Limb (tissue), 2 donors: ENCODE measurements around the gene LIN28B.
A peak's percentile ranks its signal among the peaks of the same experiment; 100 is the strongest.
"Not testable (repeated sequence)": the region's sequence is repeated elsewhere in the genome, so short reads cannot be mapped to it uniquely, and the experiment has no call there.

Experiments used
- DNase-seq, 2 donors: peaks; one replicate each; pipeline ENCODE4 v3.0.0-alpha.2; 2016; ENCODE audit errors: extremely low spot score in 2 of 2

LIN28B gene

DNA sequence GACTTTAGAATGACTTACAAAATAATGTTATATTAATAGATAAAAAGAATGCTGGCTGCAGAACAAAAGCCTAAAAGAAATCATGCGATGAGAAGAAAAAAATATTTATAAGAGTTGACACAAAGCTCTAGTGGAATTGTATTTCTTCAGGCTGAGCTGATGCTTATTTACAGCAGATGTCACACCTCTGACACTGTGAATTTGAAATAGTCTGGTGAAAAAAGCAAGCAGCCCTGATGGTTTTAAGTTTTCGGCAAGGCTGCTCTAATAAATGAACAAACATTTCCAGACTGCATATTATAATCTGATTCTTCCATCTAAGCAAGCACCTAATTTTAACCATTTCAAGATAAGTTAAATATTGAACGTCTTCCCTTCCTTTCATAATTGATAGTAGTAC lies 109.9 kb downstream of the LIN28B start:
- DNase-seq = no peak

DNA sequence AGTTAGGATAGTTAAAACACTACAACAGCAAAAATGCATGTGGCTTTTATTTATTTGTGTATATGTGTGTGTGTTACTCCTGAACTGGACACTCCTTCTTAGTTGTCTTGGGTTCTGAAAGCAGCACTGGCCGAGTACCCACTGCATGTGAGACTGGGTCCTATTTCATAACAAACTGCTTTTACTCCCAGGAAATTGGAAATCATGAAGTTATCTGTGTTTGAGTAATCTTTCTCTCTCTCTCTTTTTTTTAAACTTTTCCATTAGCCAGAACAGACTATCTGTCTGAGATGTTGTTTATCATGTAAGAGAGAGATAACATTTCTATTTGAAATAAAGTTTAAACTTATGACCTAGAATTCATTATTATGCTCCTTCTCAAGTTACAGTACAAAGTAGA lies 110.4 kb downstream of the LIN28B start:
- DNase-seq = no peak

DNA sequence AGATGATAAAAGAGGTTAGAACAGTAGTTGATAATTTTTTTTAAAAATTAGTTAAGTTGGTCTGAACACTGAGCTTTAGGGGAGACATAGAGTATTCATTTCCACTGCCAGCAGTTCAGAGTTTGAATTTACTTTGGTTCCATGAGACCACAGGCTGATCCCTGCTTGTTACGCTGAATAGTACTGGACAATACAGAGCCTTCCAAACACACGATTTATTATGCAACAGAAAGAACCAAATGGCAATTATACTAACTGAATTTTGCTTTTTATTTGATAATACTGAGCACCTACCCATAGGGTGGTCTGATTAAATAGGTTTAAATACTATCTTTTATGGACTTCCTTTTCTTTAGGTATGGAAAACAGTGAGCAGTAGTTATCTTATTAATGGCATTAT lies 111.5 kb downstream of the LIN28B start:
- no peak for DNase-seq

DNA sequence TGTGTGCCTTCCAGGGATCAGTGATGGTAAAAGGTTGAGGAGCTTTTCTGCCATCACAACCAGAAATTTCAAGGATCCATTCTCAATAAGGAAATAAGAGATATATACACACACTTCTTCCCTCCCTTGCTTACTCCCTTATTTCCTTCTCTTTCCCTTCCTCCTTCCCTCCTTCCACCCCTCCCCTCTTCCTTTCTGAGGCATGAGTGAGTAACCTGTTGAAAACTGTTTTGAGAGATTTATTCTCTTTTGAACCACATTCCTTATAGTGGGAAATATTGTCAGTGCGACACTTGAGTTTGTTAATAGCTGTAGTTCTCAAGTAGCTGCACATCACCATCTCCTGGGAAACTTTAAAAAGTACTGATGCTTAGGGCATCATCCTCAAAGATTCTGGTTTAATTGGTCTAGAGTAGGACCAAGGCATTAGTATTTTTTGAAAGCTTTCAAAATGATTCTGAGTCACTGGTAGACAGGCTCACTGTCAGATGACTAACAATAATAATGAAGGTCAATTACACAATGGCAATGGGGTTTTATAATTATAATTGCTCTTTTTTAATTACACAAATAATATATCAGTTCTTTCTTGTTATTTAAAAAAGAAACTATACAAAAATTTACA lies 113.0 kb downstream of the LIN28B start:
- DNase-seq = no peak

DNA sequence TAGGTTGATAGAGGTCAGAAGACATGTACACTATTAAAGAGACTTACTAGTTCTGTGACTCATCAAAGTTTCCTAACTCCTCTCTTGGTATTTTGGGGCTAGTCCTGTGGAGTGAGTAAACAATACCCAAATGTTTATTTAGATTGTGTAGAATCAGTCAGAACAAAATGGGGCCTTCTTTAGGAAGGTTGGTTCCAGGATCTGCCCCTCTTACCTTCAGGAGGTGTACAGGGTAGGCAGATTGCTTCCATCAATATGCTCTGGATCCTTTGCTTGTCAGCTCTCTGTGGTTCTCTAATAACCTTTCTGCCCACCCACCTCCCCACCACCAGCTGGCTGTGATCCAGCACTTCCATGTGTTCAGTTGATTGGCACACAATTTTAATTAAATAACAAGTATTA lies 115.9 kb downstream of the LIN28B start:
- DNase-seq = no peak

DNA sequence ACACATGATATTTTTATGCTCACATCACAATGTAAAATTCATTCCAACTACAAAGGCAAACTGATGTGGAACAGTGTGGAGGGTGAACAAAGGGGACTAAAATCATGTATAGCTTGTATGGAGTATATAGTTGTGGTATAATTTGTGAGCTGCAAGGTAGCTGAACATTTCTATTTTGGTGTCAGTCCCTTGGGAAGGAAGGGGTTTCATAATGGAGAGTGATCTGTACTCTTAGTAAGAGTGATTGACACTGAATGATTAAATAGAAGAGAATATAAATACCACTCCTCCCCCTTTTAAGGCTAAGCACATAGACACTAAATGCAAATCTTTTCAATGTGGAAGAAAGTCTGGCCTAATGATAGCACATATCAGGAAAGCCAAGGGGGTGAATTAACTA lies 118.3 kb downstream of the LIN28B start:
- no peak for DNase-seq

DNA sequence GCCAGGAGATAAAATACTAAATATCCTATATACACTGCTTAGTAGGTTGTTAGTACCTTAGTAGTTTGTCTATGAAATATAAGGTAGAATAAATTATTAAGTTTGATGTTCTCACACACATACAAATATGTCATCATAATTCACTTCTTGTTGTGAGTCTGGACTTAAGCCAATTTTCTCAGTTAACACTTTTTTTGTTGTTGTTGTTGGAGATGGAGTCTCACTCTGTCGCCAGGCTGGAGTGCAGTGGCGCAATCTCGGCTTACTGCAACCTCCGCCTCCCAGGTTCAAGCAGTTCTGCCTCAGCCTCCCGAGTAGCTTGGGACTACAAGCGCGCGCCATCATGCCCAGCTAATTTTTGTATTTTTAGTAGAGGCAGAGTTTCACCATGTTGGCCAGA lies 119.5 kb downstream of the LIN28B start:
- not testable (repeated sequence) for DNase-seq

DNA sequence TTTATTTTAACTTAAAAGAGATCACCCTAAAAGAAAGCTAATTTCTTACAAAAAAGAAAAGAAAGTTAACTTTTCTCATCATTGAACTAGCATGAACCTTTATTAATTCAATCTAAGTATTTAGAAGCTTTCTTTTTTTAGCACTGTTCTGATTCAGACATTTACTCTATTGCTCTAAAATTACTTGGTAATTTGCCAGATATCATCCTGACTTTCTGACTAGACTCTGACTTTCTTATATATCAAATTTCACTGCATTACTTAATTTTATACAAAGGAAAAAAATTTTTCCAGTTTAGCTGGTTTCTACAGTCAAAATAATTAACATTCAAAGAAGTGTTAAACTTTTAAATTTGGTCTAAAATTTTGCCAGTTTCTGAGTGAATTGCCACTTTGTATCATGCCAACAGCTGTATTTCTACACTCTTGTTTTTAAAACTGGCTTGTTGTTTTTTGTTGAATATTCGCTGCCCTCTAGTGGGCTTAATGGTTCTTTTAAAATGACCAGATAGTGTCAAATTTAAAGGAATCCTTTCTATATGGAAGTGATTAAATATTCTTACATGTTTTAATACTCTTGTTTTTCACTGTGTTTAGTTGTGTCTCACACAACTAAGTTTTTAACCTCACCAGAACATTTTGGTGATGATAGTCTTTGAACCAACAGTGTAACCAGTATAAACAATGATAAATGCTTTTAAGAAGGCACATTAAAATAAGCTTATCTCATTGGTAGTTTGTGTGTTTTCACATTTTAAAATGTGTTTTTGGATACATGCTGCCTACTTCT lies 120.9 kb downstream of the LIN28B start:
- peak in 1 of 2 donors; percentile 74 for DNase-seq

DNA sequence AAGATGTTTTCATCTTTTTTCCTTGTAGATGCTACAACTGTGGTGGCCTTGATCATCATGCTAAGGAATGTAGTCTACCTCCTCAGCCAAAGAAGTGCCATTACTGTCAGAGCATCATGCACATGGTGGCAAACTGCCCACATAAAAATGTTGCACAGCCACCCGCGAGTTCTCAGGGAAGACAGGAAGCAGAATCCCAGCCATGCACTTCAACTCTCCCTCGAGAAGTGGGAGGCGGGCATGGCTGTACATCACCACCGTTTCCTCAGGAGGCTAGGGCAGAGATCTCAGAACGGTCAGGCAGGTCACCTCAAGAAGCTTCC lies 121.4 kb downstream of the LIN28B start:
- DNase-seq = no peak

DNA sequence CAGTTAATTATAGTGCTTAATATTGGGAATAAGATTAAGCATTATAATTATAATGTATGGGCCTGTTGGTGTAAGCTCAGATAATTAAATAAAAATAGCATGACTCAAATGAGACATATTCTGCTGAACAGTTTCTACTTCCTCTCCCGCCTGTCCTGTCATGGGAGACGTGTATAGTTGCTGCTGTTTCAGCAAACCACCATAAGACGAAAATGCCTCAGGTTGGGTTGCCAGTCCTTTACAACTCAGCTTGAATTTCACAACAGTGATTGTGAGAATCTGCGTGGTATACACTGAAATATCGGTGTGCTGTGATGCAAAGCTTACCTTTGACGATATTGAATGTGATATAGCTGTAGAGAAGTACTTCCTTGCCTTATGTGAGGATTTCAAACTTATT lies 123.4 kb downstream of the LIN28B start:
- no peak for DNase-seq

DNA sequence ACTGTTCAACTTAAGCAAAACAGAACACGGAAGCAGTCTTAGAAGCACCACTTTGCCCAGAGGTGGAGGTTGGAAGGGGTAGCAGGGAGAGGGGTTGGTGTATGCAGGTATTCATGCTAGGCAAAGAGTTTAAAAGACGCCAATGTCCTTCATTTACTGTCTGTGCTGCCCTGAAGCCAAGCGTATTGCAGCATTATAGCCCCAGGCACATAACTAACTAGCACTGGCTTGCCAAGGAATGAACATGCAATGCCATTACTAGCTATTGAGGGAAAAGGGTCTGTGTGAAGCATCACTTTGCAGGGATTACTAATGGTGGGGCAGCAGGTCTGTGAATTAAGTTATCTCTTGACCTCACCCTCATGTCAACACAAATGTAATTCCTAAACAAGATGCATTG lies 124.8 kb downstream of the LIN28B start:
- not testable (repeated sequence) for DNase-seq

DNA sequence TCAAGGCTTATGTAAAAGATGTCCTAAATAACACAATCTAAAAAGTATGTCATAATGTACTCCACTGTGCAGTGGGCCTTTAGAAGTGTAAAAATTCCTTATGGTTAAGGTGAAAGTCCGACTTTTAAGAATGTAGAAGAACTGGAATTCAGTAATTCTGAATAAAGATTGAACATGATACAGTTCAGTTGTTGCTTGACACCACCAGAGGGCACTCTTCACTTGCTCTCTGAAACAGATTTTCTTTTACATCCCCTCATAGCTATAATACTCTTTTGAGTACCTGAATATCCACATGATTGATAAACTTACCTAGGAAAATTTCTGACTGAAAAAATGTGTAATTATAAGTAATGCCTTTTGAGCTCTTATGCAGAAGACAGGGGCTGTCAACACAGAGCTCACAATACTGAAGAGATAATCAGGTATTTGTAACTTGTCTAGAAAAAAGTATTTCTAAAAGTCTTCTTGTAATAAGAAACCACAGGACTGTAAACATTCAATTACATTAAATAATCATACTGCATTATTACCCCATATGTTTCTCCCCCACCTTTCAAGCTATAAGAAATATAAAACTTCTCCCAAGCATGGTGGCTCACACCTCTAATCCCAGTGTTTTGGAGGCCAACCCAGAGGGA lies 130.8 kb downstream of the LIN28B start:
- peak in 1 of 2 donors; percentile 87 for DNase-seq

DNA sequence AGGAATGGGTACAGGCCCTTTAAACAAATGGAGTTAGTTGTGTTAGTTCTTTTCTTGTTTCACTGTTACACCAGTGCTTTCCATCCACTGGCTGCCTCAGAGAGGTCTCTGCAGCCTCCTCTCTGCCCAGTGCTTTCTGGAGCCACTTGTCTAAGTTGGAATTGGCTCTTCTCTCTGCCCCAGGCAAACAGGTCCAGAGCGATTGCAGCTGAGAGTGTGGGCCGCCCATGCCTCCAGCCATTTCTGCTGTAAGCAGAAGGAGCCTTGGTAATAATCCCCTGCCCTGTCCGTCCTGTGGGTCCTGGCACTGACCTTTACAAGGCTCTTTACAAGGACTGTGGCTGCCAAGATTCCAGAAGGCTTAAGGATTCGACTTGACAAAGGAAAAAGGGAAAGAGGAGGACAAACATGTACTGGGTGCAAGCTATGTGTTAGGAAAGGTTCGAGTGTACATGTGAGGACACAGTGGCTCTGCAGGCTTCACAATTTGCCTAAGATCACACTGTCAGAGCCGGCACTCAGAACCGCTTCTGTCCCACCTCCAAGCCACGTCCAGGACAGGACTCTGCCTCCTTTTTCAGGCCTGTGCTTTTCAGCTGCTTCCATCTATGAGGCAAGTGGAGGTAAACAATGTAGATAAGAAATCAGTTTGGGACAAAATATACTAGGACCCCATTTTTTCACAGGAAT lies 134.4 kb downstream of the LIN28B start:
- DNase-seq = no peak

DNA sequence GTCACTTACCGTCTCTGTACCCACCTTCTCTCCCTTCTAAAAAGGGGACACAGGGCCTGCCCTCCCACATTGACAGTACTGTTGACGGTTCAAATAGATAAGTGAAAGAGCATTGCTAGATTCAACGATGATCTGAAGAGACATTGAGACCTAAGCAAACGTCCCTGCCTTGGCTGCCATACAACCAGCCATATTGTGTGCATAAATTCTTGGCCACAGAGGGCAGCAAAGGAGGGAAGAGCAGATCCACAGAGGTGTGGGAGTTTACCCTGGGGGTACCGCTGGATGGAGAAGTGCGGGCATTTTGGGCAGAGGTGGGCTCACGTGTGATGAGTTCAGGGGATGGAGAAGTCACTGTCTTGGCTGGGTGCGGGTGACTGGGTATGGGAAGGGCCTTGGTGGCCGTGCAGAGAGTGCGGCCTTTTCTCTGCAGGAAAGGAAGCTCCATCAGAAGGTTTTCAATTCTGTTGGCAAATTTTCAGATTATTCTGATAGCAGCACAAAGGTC lies 137.3 kb downstream of the LIN28B start:
- no peak for DNase-seq

DNA sequence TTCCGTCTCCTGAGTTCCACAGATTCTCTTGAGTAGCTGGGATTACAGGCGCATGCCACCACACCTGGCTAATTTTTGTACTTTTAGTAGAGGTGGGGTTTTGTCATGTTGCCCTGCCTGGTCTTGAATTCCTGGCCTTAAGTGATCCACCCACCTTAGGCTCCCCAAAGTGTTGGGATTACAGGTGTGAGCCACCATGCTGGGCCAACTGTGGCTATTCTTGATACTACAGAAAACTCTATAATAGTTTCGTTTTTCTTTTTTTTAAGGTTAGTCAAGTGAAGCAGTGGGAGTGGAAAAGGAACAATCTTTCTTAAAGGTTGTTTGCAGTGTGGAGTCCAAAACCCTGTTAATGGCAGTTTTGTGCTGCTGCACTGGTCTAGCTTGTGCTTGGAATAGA lies 138.2 kb downstream of the LIN28B start:
- DNase-seq = no peak

DNA sequence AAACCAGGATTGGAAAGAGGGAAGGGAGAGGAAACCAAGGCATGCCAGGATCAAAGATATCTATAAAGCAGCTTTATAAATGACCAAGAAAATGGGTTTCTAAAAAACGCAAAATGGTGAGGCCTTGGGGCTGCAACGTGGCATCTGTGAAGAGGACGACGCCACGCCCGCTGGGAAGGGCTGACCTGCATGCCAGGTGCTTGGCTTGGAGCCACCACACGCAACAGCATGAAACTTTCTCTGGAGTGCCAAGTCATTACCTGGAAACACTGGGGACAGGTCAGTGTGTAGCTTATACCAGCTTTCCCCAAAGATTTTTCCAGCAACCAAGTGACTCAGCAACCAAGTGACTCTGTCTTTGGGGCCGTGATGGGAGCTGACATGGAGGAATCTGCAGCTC lies 140.4 kb downstream of the LIN28B start:
- no peak for DNase-seq

DNA sequence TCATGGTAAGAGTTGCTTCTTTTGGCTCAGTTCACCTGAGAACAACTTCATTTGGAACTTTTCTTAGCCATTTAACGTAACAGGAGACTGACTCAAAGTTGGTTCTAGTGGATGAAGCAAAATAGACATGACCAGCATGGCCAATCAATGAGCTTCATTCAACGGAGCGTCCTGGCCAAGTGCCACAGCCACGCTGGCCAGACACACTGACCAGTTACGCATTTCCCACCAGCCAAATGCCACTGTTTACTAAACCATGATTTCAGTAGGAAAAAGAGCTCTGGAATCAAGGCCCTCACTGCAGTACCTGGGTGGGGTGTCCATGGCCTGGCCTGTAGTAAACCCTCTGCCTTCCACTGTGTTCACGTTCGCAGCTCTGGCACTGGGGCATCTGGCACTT lies 142.5 kb downstream of the LIN28B start:
- DNase-seq = no peak

DNA sequence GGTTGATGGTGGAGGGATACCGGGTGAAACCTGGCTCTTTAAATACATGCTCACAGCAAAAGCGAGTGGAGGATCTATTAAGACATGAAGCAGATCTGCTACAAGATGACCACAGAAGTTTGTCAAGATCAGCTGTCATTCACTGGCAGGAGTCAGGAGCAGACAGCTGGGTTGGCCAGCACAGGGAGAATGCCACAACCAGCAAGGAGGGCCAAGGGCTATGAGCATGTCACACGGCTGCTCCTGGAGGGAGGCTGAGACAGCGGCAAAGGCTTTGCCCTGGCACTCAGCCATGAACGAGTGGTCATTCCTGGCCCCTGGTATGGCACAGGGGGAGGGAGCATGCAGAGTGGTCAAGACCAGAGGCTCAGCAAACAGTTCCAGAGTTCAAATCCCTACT lies 145.3 kb downstream of the LIN28B start:
- no peak for DNase-seq

DNA sequence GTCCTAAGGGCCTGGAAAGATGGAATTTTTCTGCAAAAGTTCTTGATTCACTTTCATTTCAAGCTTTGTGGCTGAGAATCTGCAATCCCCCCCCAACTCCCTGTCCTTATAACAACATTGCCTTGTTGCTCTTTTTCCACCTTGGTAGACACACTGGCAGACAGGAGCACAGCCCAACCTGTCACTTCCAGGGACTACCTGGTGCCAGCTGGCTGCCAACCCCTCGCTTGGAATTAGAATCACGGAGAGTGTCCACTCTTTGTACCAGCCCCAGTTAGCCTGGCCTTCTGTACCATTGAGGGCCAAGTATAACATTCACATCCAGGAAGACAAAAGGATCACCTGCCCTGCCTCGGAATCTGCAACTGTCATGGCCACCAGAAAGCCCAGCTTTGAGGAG lies 148.2 kb downstream of the LIN28B start:
- no peak for DNase-seq

DNA sequence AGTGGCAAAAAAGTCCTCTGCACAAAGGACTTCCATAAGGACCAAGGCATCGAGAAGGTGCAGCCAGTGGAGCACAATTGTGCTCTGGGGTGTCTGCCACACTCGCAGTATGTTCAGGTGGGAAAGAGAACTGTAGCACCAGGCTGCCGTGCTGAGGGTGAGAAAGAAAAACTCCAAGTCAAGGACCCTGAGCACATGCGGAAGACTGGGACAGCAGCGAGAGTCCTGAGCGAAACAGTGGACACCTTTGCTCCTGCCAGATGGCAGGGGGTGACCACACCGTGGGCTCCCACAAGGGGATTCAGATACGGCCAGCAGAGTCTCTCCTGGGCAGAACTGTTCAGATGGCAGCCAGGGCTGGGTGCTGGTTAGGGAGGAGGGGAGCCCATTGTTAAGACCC lies 149.4 kb downstream of the LIN28B start:
- DNase-seq = no peak

DNA sequence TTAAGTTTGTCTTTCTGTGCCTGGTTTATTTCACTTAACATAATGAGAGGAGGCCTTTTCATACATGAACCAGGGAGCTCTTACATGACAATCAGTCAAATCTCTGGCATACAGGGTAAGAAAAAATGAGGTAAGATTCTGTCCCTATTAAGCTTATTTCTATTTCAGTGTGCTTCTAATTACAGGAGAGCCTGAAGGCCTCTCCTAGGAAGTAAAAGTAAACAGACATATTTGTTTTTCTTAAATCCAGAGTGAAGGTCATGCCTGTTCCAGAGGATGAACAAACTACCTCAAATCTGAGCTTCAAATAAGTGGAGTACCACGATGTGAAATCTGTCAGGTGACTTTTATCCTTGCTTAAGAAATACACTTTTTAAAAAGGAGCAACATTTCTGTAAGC lies 150.3 kb downstream of the LIN28B start:
- DNase-seq = no peak

DNA sequence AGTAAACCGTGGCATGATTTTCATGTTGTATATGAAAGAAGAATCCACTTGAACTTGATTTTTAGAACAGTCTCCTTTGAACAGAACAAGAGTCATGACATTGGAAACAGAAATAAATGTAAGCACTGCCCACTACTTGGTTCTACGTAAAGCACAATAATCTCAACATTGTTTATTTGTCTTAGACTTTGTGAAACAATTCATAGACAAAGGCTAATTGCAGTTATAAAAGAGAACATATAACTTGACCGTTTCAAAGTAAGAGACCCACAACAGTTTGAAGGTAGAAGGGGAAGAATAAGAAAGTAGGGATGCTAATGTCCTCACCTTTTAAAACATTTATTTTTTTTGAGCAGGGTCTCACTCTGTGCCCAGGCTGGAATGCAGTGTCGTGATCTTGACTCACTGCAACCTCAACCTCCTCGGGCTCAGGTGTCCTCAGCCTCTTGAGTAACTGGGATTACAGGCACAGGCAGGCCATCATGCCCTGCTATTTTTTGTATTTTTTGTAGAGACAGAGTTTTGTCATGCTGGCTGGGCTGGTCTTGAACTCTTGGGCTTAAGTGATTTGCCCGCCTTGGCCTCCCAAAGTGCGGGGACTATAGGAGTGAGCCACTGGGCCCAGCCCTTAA lies 151.8 kb downstream of the LIN28B start:
- no peak for DNase-seq
